Stimulated activated effector memory CD8-positive, alpha-beta T cell treated with anti-CD3 and anti-CD28 coated beads, Interleukin-12 subunit alpha, Interleukin-12 subunit beta, amount 100 ng/mL, for 72 hours (primary cell): ENCODE measurements around the gene PCDHGB7.
"Not testable (repeated sequence)": the region's sequence is repeated elsewhere in the genome, so short reads cannot be mapped to it uniquely, and the experiment has no call there.

ENCODE experiments used
- ATAC-seq: fragments of 150-1000 bp; cut with Tn5 transposase; 2 replicates; pipeline ENCODE4 v1.10.0; 2021
- DNase-seq, 2 donors: peaks; one replicate each; pipeline ENCODE4 v3.0.0; 2021 to 2022; ENCODE audit warnings: low spot score in 2 of 2
- H3K27ac Mint-ChIP-seq: one replicate; pipeline ENCODE4 v1.8.0; 2022; ENCODE audit warnings: mild to moderate bottlenecking, mixed read lengths
- H3K36me3 Mint-ChIP-seq: one replicate; pipeline ENCODE4 v1.8.0; 2022; ENCODE audit warnings: mild to moderate bottlenecking, mixed read lengths
- H3K4me1 Mint-ChIP-seq: one replicate; pipeline ENCODE4 v1.8.0; 2022; ENCODE audit warnings: mixed read lengths
- H3K4me3 Mint-ChIP-seq: one replicate; pipeline ENCODE4 v1.8.0; 2022; ENCODE audit warnings: mild to moderate bottlenecking, mixed read lengths
- H3K9me3 Mint-ChIP-seq: one replicate; pipeline ENCODE4 v1.8.0; 2022; ENCODE audit warnings: mixed read lengths

Gene PCDHGB7

DNA sequence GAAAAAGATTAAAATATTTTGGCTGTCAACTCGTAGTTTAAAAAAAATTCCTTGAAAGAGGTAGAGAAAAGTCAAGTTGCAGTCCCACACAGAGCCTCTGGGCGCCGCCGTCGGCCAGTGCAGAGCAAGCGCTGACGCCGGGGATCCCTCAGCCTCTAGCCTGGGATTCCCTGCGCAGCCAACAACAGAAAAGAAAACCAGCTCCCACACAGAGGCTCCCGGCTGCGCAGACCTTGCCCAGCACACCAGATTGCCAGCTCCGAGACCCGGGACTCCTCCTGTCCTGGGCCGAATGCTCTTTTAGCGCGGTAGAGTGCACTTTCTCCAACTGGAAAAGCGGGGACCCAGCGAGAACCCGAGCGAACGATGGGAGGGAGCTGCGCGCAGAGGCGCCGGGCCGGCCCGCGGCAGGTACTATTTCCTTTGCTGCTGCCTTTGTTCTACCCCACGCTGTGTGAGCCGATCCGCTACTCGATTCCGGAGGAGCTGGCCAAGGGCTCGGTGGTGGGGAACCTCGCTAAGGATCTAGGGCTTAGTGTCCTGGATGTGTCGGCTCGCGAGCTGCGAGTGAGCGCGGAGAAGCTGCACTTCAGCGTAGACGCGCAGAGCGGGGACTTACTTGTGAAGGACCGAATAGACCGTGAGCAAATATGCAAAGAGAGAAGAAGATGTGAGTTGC, at the start of gene PCDHGB7:
Gene PCDHGB7 (plus strand): TSS at position 184 of the 679 bp plus-strand sequence. CDS start 183 bp downstream, at position 367.
- peak; percentile 81 for ATAC-seq

DNA sequence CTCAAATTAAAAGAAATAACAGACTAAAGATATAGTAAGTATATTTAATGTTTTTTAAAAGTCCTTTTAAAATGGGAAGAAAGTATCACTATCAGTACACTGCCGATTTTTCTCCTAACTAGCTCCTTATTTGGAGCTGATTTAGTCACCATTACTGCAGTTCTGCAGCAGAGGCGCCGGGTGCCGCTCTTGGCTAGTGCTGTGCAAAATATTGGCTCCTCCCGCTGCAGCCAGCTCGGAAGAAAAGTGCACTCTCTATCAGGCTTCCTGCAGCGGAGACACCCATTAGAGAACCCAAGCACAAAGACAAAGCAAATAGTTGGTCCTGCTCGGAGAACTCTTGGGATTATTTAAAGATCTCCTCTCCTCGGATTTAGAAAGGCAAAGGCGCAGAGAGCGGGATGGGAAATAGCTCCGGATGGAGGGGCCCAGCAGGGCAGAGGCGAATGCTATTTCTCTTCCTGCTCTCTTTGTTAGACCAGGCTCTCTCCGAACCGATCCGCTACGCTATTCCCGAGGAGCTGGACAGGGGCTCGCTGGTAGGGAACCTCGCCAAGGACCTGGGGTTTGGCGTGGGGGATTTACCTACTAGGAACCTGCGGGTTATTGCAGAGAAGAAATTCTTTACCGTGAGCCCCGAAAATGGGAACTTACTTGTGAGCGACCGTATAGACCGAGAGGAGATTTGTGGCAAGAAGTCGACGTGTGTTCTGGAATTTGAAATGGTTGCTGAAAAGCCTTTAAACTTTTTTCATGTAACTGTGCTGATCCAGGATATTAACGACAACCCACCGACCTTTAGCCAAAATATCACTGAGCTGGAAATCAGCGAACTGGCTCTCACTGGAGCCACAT, 47.3 kb upstream of the PCDHGB7 start, which contains the start of gene PCDHGB3:
Gene PCDHGB3 (plus strand): TSS at position 249 of the 855 bp plus-strand sequence. CDS start 153 bp downstream, at position 402.
- peaks cover 6% of the 10 kb centered on the region for H3K4me1 Mint-ChIP-seq
- DNase-seq (no peak), ATAC-seq (peak; percentile 68)
- peak within 1 kb of the TSS; percentile 77 for H3K4me3 Mint-ChIP-seq
- no peaks in the 10 kb centered on the region for H3K36me3 Mint-ChIP-seq
- peaks cover 17% of the 10 kb centered on the region for H3K9me3 Mint-ChIP-seq
- H3K27ac Mint-ChIP-seq = no peak within 1 kb of the TSS

More for the DNA sequence above, at the start of gene PCDHGB7:
- H3K27ac Mint-ChIP-seq, H3K36me3 Mint-ChIP-seq, DNase-seq, H3K9me3 Mint-ChIP-seq: not testable (repeated sequence)
- H3K4me1 Mint-ChIP-seq = peaks cover 34% of the 10 kb centered on the region
- peak within 1 kb of the TSS; percentile 61 for H3K4me3 Mint-ChIP-seq

DNA sequence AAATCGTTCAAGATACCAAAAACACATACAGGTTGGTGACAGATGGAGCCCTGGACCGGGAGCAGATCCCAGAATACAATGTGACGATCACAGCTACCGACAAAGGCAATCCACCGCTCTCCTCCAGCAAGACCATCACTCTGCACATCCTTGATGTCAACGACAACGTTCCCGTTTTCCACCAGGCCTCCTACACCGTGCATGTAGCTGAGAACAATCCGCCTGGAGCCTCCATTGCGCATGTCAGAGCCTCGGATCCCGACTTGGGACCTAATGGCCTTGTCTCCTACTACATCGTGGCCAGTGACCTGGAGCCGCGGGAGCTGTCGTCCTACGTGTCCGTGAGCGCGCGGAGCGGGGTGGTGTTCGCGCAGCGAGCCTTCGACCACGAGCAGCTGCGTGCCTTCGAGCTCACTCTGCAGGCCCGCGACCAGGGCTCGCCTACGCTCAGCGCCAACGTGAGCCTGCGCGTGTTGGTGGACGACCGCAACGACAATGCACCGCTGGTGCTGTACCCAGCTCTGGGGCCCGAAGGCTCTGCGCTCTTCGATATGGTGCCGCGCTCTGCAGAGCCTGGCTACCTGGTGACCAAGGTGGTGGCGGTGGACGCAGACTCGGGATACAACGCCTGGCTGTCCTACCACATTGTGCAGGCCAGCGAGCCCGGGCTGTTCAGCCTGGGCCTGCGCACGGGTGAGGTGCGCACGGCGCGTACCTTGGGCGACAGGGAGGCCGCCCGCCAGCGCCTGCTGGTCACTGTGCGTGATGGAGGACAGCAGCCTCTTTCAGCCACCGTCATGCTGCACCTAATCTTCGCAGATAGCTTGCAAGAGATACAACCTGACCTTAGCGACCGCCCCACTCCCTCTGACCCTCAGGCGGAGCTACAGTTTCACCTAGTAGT, 45.7 kb upstream of the PCDHGB7 start:
- Mint-ChIP-seq H3K9me3 (peaks cover 11% of the 10 kb centered on the region), H3K36me3 (no peaks in the 10 kb centered on the region), H3K27ac (no peak overlapping the region)

DNA sequence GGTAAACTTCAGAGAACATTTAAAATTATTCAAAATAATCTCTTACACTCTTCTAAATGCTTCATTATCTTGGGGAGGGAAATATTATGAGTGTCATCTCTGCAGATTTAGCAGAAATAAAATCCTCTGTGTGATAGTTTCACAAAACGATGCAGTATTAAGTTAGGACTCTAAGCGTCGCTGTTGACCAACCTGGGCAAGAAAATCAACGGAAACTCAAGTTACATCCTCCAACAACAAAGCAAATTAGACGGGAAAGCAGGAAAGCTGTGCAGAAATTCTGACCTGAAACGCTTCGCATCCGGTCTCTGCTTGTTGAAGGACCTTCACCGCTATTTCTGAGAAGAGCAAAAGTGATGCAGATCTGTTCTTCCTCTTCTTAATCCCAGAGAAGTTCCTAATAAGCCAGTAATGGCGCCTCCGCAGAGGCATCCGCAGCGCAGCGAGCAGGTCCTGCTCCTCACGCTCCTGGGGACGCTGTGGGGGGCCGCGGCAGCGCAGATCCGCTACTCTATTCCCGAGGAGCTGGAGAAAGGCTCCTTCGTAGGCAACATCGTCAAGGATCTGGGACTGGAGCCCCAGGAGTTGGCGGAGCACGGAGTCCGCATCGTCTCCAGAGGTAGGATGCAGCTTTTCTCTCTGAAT, 43.7 kb upstream of the PCDHGB7 start, which contains the start of gene PCDHGA6:
Gene PCDHGA6 (plus strand): TSS at position 219 of the 645 bp plus-strand sequence. CDS start 193 bp downstream, at position 412.
- Mint-ChIP-seq H3K4me3 (peak within 1 kb of the TSS; percentile 20), H3K36me3 (no peaks in the 10 kb centered on the region), H3K9me3 (peaks cover 11% of the 10 kb centered on the region), H3K4me1 (peaks cover 6% of the 10 kb centered on the region), H3K27ac (no peak within 1 kb of the TSS)
- ATAC-seq (no peak), DNase-seq (no peak)

More for the DNA sequence above, 45.7 kb upstream of the PCDHGB7 start:
- peaks cover 6% of the 10 kb centered on the region for H3K4me1 Mint-ChIP-seq
- DNase-seq = no peak
- ATAC-seq = no peak
- no peak overlapping the region for H3K4me3 Mint-ChIP-seq

DNA sequence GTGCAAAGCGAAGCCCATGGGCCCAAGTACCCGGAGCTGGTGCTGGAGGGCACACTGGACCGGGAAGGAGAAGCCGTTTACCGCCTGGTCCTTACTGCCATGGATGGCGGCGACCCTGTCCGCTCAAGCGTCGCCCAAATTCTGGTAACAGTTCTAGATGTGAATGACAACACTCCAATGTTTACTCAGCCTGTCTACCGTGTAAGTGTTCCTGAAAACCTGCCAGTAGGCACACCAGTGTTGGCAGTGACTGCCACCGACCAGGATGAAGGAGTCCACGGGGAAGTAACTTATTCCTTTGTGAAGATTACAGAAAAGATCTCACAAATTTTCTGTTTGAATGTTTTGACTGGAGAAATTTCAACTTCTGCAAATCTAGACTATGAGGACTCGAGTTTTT, 42.9 kb upstream of the PCDHGB7 start:
- ATAC-seq = no peak
- peaks cover 9% of the 10 kb centered on the region for H3K9me3 Mint-ChIP-seq
- H3K27ac Mint-ChIP-seq = no peak overlapping the region
- no peak overlapping the region for H3K4me3 Mint-ChIP-seq
- no peaks in the 10 kb centered on the region for H3K36me3 Mint-ChIP-seq
- no peak for DNase-seq
- peaks cover 6% of the 10 kb centered on the region for H3K4me1 Mint-ChIP-seq

DNA sequence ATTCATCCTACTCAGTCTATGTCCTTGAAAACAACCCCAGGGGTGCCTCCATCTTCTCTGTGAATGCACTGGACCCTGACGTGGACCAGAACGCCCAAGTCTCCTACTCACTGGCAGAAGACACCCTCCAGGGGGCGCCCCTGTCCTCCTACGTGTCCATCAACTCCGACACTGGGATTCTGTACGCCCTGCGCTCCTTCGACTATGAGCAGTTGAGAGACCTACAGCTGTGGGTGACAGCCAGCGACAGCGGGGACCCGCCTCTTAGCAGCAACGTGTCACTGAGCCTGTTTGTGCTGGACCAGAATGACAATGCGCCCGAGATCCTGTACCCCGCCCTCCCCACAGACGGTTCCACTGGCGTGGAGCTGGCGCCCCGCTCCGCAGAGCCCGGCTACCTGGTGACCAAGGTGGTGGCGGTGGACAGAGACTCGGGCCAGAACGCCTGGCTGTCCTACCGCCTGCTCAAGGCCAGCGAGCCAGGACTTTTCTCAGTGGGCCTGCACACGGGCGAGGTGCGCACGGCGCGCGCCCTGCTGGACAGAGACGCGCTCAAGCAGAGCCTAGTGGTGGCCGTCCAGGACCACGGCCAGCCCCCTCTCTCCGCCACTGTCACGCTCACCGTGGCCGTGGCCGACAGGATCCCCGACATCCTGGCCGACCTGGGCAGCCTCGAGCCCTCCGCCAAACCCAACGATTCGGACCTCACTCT, 41.9 kb upstream of the PCDHGB7 start:
- H3K9me3 Mint-ChIP-seq, ATAC-seq, DNase-seq, H3K4me3 Mint-ChIP-seq, H3K27ac Mint-ChIP-seq, H3K36me3 Mint-ChIP-seq, H3K4me1 Mint-ChIP-seq: not testable (repeated sequence)

DNA sequence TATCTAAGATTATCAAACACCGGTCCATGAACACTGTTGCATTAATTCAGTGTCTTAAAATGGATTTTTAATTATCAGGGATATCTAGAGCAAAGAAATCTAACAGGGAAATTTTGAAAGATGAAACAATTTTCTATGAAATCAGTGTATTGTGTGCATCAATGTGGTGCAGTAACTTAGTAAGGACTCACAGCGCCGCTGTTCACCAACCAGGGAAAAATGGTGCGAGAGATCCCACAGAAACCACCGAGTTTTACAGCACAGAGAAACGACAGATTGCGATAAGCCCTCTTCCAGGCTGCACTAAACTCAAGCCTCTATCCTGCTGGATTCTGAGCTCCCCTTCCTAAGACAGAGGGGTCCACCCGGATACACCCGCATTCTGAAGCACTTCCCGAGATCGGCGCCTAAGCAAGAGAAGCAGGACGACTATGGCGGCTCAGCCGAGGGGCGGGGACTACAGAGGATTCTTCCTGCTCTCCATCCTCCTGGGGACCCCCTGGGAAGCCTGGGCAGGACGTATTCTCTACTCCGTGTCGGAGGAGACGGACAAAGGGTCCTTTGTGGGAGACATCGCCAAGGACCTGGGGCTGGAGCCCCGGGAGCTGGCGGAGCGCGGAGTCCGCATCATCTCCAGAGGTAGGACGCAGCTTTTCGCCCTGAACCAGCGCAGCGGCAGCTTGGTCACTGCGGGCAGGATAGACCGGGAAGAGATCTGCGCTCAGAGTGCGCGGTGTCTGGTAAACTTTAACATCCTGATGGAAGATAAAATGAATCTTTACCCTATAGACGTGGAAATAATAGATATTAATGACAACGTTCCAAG, 34.8 kb upstream of the PCDHGB7 start, which contains the start of gene PCDHGA7:
Gene PCDHGA7 (plus strand): TSS at position 274 of the 826 bp plus-strand sequence. CDS start 158 bp downstream, at position 432.
- H3K9me3 Mint-ChIP-seq = peaks cover 3% of the 10 kb centered on the region
- DNase-seq = no peak
- no peak for ATAC-seq
- no peaks in the 10 kb centered on the region for H3K4me1 Mint-ChIP-seq
- peak within 1 kb of the TSS; percentile 36 for H3K4me3 Mint-ChIP-seq
- peaks cover 6% of the 10 kb centered on the region for H3K36me3 Mint-ChIP-seq
- no peak within 1 kb of the TSS for H3K27ac Mint-ChIP-seq

DNA sequence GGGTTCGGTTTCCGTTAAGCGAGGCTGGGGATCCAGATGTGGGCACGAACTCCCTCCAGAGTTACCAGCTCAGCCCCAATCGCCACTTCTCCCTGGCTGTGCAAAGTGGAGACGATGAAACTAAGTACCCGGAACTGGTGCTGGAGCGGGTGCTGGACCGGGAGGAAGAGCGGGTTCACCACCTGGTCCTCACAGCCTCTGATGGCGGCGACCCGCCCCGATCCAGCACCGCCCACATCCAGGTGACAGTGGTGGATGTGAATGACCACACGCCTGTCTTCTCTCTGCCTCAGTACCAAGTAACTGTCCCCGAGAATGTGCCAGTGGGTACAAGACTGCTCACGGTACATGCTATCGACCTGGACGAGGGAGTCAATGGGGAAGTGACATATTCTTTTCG, 34.1 kb upstream of the PCDHGB7 start:
- peaks cover 3% of the 10 kb centered on the region for H3K9me3 Mint-ChIP-seq
- no peak overlapping the region for H3K4me3 Mint-ChIP-seq
- no peak for ATAC-seq
- no peaks in the 10 kb centered on the region for H3K4me1 Mint-ChIP-seq
- H3K36me3 Mint-ChIP-seq = peaks cover 6% of the 10 kb centered on the region
- DNase-seq = no peak
- no peak overlapping the region for H3K27ac Mint-ChIP-seq

DNA sequence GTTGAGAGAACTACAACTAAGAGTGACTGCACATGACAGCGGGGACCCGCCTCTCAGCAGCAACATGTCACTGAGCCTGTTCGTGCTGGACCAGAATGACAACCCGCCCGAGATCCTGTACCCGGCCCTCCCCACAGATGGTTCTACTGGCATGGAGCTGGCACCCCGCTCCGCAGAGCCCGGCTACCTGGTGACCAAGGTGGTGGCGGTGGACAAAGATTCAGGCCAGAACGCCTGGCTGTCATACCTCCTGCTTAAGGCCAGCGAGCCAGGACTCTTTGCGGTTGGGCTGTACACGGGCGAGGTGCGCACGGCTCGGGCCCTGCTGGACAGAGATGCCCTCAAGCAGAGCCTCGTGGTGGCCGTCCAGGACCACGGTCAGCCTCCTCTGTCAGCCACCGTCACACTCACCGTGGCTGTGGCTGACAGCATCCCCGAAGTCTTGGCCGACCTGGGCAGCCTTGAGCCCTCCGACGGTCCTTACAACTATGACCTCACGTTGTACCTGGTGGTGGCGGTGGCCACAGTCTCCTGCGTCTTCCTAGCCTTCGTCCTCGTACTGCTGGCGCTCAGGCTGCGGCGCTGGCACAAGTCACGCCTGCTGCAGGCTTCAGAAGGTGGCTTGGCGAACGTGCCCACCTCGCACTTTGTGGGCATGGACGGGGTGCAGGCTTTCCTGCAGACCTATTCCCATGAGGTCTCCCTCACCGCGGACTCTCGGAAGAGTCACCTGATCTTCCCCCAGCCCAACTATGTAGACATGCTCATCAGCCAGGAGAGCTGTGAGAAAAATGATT, 32.8 kb upstream of the PCDHGB7 start:
- no peaks in the 10 kb centered on the region for H3K4me1 Mint-ChIP-seq
- no peak for ATAC-seq
- no peak overlapping the region for H3K4me3 Mint-ChIP-seq

DNA sequence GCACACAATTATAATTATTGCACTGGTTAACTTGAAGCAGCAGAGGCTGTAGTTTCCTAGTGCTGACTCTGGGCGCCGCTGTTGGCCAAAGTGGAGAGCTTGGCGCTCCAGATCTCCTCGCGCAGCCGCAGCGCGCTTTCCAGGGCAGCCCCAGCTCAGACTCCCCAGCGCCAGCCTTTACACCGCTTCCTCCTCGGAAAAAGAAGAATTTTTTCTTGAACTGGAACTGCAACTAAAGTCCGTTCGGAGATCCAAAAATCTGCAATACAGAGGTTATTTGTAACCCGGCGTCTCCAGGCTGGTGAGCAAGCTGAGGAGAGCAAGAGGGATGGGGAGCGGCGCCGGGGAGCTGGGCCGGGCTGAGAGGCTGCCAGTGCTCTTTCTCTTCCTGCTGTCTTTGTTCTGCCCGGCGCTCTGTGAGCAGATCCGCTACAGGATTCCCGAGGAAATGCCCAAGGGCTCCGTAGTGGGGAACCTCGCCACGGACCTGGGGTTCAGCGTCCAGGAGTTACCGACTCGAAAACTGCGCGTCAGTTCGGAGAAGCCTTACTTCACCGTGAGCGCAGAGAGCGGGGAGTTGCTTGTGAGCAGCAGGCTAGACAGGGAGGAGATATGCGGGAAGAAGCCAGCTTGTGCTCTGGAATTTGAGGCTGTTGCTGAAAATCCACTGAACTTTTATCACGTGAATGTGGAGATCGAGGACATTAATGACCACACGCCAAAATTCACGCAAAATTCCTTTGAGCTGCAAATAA, 29.7 kb upstream of the PCDHGB7 start, which contains the start of gene PCDHGB4:
Gene PCDHGB4 (plus strand): TSS at position 142 of the 755 bp plus-strand sequence. CDS start 187 bp downstream, at position 329.
- peak; percentile 53 for ATAC-seq

More for the DNA sequence above, 32.8 kb upstream of the PCDHGB7 start:
- Mint-ChIP-seq H3K27ac (no peak overlapping the region), H3K9me3 (peaks cover 8% of the 10 kb centered on the region), H3K36me3 (peaks cover 6% of the 10 kb centered on the region)
- no peak for DNase-seq

DNA sequence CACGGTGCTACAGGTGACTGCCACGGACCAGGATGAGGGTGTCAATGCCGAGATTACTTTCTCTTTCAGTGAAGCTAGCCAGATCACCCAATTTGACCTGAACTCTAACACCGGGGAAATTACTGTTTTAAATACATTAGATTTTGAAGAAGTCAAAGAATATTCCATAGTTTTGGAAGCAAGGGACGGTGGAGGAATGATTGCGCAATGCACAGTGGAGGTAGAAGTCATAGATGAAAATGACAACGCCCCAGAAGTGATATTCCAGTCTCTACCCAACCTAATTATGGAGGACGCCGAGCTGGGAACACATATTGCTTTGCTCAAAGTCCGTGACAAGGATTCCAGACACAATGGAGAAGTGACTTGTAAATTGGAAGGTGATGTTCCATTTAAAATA, 28.8 kb upstream of the PCDHGB7 start:
- H3K36me3 Mint-ChIP-seq = no peaks in the 10 kb centered on the region
- H3K4me1 Mint-ChIP-seq = no peaks in the 10 kb centered on the region
- no peak overlapping the region for H3K27ac Mint-ChIP-seq
- peaks cover 13% of the 10 kb centered on the region for H3K9me3 Mint-ChIP-seq
- H3K4me3 Mint-ChIP-seq = no peak overlapping the region
- ATAC-seq = no peak
- DNase-seq = no peak

More for the DNA sequence above, 29.7 kb upstream of the PCDHGB7 start, which contains the start of gene PCDHGB4:
- not testable (repeated sequence) for H3K27ac Mint-ChIP-seq, H3K36me3 Mint-ChIP-seq, DNase-seq, H3K4me3 Mint-ChIP-seq, H3K4me1 Mint-ChIP-seq
- peaks cover 16% of the 10 kb centered on the region for H3K9me3 Mint-ChIP-seq
